Adrenal gland (tissue), 12 donors: Measurements from ENCODE around the gene STARD7. TPM values are rescaled to one million over a fixed set of nuclear protein-coding genes. Genes with fewer than 3 reads are reported as not detected.

Source experiments
- DNase-seq, 7 donors: peaks; one replicate each; pipeline ENCODE4 v3.0.0-alpha.2; 2019 to 2020
- H3K27ac ChIP-seq, 5 donors: fragments of 200-600 bp; sonication (generic) in 4 of 5; 1 replicate in 3 of 5; 2 replicates in 2 of 5; pipeline versions ENCODE4 v1.5.1 to v1.8.0; 2016 to 2020; ENCODE audit warnings: mild to moderate bottlenecking in 1 of 5
- H3K27me3 ChIP-seq: fragments of 200-600 bp; 2 replicates; pipeline ENCODE4 v1.8.0; 2021
- H3K36me3 ChIP-seq, 2 donors: fragments of 200-600 bp; replicated peaks in 1 of 2; 1 replicate in 1 of 2; 2 replicates in 1 of 2; pipeline versions ENCODE4 v1.5.1 to v1.8.0; 2018 to 2022
- H3K4me1 ChIP-seq, 2 donors: fragments of 200-600 bp; replicated peaks in 1 of 2; 1 replicate in 1 of 2; 2 replicates in 1 of 2; pipeline versions ENCODE4 v1.5.1 to v1.8.0; 2018 to 2021
- H3K4me3 ChIP-seq, 4 donors: fragments of 200-600 bp; sonication (generic) in 3 of 4; one replicate each; pipeline ENCODE4 v1.5.1; 2016 to 2018
- H3K9me3 ChIP-seq, 3 donors: fragments of 200-600 bp; sonication (generic) in 1 of 3; replicated peaks in 1 of 3; 1 replicate in 2 of 3; 2 replicates in 1 of 3; pipeline versions ENCODE4 v1.5.1 to v1.8.0; 2016 to 2021
- POLR2A ChIP-seq, 2 donors: fragments of 450-650 bp; IDR thresholded peaks; one replicate each; pipeline ENCODE4 v1.6.1; 2017; ENCODE audit warnings: antibody characterized with exemption in 2 of 2, mild to moderate bottlenecking in 2 of 2, moderate library complexity in 1 of 2
- WGBS, 4 donors: extraction: QIAGEN DNeasy Blood & Tissue Kit in 2 of 4; methylation state at CpG; one replicate each; pipeline versions ENCODE4 v1.1.5 to v1.1.7; 2013 to 2017; 5-methylcytosine and 5-hydroxymethylcytosine counted together
- intact Hi-C, 2 donors: fragments of 100-400 bp; cut with DNase I; formaldehyde crosslinking; loops; one replicate each; pipeline versions ENCODE4 v1.14.1 to v1.15.0; 2022 to 2023
- polyA plus RNA-seq, 3 donors: library from polyadenylated mRNA; stranded (reverse); fragments of 200-250 nt in 2 of 3; fragments of 350-450 nt in 1 of 3; fragmentation: Illumina TruSeq in 1 of 3; extraction: RNeasy Lipid Tissue Mini Kit (QIAGEN cat#74804) in 1 of 3; gene quantifications; one replicate each; pipeline ENCODE4 v1.2.3, GENCODE V29; 2013 to 2014
- total RNA-seq, 9 donors: library from RNA; depleted of rRNA in 4 of 9; stranded (reverse); fragments of >200 nt in 4 of 9; fragments of 120-200 nt in 1 of 9; fragmentation: NEBNext Ultra II Directional in 1 of 9; extraction: Animal tissue kit (Norgen Biotek cat#: 25700) in 1 of 9; gene quantifications; one replicate each; pipeline versions ENCODE4 v1.1.0 to v1.2.4, GENCODE V29; 2013 to 2023
- TF ChIP-seq, protein P1 (sequence below), 6 experiments: fragments of 450-650 bp in 4 of 6; fragments of 200-600 bp in 2 of 6; sonication (generic) in 1 of 6; IDR thresholded peaks; 1 replicate in 5 of 6; 2 replicates in 1 of 6; pipeline versions ENCODE4 v1.5.1 to v1.8.0; 2016 to 2021; ENCODE audit warnings: antibody characterized with exemption in 6 of 6, mild to moderate bottlenecking in 2 of 6, moderate library complexity in 1 of 6
- donor health status: healthy with polysubstance abuse.
- donor health status: Bipolar disorder and iron deficiency.
- donor health status: DM: yes; HTN: yes; CAD: no.
- donor health status: DM: no; HTN: no; CAD: no.
- donor health status: DM: no; HTN: no; CAD: no.
- donor health status: DM: yes; HTN: yes; CAD: no.

STARD7 gene
- total and polyA plus RNA-seq, 12 donors, result 37.8 to 209 (median 160) TPM

DNA sequence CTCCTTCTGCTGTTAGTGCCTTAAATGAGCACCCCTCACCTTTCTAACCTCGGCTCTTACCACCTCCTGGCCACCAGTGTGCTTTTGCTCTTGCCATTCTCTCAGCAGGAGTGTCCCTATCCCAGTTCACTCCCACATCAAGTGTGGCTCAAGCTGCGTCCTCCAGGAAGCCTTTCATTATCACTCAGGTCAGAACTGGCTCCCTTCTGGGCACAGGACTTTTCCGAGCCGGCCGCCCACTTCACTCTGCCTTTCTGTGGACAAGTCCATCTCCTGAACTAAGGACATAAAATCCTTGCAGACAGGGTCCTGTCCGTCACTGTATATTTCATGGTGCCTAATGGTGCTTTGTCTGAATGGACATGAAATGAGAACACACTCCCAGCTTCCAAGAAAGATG, 41.6 kb upstream of the STARD7 start:
- Histone ChIP-seq H3K4me3 (no peak overlapping the region), H3K9me3 (no peaks in the 10 kb centered on the region), H3K27ac (peak overlapping the region; percentile 3 to 95 (median 76)), H3K27me3 (no peaks in the 10 kb centered on the region), H3K36me3 (peaks cover 0 to 28% of the 10 kb centered on the region in 2 donors), H3K4me1 (peaks cover 27 to 65% of the 10 kb centered on the region in 2 donors)
- TF ChIP-seq POLR2A (IDR thresholded peaks at IDR 0.05), result no peak
- TF ChIP-seq, protein P1, sequence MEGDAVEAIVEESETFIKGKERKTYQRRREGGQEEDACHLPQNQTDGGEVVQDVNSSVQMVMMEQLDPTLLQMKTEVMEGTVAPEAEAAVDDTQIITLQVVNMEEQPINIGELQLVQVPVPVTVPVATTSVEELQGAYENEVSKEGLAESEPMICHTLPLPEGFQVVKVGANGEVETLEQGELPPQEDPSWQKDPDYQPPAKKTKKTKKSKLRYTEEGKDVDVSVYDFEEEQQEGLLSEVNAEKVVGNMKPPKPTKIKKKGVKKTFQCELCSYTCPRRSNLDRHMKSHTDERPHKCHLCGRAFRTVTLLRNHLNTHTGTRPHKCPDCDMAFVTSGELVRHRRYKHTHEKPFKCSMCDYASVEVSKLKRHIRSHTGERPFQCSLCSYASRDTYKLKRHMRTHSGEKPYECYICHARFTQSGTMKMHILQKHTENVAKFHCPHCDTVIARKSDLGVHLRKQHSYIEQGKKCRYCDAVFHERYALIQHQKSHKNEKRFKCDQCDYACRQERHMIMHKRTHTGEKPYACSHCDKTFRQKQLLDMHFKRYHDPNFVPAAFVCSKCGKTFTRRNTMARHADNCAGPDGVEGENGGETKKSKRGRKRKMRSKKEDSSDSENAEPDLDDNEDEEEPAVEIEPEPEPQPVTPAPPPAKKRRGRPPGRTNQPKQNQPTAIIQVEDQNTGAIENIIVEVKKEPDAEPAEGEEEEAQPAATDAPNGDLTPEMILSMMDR (IDR thresholded peaks at IDR 0.05), result no peak
- intact Hi-C loops, result loop anchor here (5.0 to 10.0 kb wide), 2 partner anchors 45 to 48 kb away; partner anchors contain the start of gene STARD7 (in 1 of the 2)
- WGBS, 4 donors, result 79 to 94% (median 91%) methylated on average over 5 to 6 of the region's 6 CpGs
- DNase-seq, result no peak

- Histone ChIP-seq H3K4me1 (peaks cover 27 to 60% of the 10 kb centered on the region in 2 donors), H3K36me3 (peaks cover 0 to 24% of the 10 kb centered on the region in 2 donors), H3K9me3 (no peaks in the 10 kb centered on the region), H3K27me3 (no peaks in the 10 kb centered on the region), H3K4me3 (no peak overlapping the region), H3K27ac (peak overlapping the region in 4 of 5 donors; percentile 3 to 95 (median 84))
- no peak for TF ChIP-seq POLR2A (IDR thresholded peaks at IDR 0.05)
- TF ChIP-seq, protein P1 (IDR thresholded peaks at IDR 0.05), result no peak
- intact Hi-C loops, result loop anchor here (5.0 to 10.0 kb wide), 3 partner anchors 37 to 47 kb away; partner anchors contain the start of gene STARD7 (in 1 of the 2)
- WGBS, 4 donors, result 80 to 88% (median 87%) methylated on average over 9 of the region's 9 CpGs
- peak in 1 of 7 donors; percentile 44 for DNase-seq
Observed at GRCh38 chr2:96249654-96250053, 41.0 kb upstream of the STARD7 start.

GRCh38 chr2:96248624-96249023, 40.0 kb upstream of the STARD7 start:
- H3K27ac ChIP-seq, result no peak overlapping the region
- peaks cover 27 to 53% of the 10 kb centered on the region in 2 donors for H3K4me1 ChIP-seq
- intact Hi-C loops, result loop anchor here in 1 of 2 donors (5.0 kb wide), 1 partner anchor 36 kb away; no protein-coding TSS in a partner anchor
- H3K4me3 ChIP-seq, result no peak overlapping the region
- TF ChIP-seq POLR2A (IDR thresholded peaks at IDR 0.05), result no peak
- TF ChIP-seq, protein P1 (IDR thresholded peaks at IDR 0.05), result no peak
- H3K27me3 ChIP-seq, result no peaks in the 10 kb centered on the region
- peaks cover 0 to 13% of the 10 kb centered on the region in 2 donors for H3K36me3 ChIP-seq
- no peak for DNase-seq
- WGBS, 4 donors, result 91 to 100% (median 96%) methylated on average over 4 of the region's 4 CpGs
- no peaks in the 10 kb centered on the region for H3K9me3 ChIP-seq

DNA sequence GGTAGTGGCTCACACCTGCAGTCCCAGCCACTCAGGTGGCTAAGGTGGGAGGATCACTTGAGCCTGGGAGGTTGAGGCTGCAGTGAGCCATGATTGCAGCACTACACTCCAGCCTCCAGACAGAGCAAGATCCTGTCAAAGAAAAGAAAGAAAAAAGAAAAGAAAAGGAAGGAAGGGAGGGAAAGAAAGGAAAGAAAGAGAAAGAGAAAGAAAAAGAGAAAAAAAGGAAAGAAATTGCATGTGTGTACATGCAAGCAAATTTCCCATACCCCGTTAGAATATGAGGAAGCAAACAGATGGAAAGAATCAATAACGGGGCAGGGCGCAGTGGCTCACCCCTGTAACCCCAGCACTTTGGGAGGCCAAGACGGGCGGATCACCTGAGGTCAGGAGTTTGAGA, 39.3 kb upstream of the STARD7 start:
- no peak overlapping the region for H3K27ac ChIP-seq
- no peak for DNase-seq
- intact Hi-C loops, result loop anchor here in 1 of 2 donors (5.0 kb wide), 1 partner anchor 36 kb away; no protein-coding TSS in a partner anchor
- TF ChIP-seq, protein P1 (IDR thresholded peaks at IDR 0.05), result no peak
- TF ChIP-seq POLR2A (IDR thresholded peaks at IDR 0.05), result no peak
- no peaks in the 10 kb centered on the region for H3K9me3 ChIP-seq
- peaks cover 25 to 49% of the 10 kb centered on the region in 2 donors for H3K4me1 ChIP-seq
- H3K27me3 ChIP-seq, result no peaks in the 10 kb centered on the region
- H3K4me3 ChIP-seq, result no peak overlapping the region
- 78 to 95% (median 90%) methylated on average over 5 of the region's 5 CpGs for WGBS, 4 donors
- peaks cover 0 to 6% of the 10 kb centered on the region in 2 donors for H3K36me3 ChIP-seq
